HG02870 (cell line): Measurements from ENCODE around the gene ZNF385B.

ENCODE experiments used
- ATAC-seq: cut with Tn5 transposase; IDR thresholded peaks from one replicate; pipeline ENCODE4 v1.9.1; 2021; ENCODE audit warnings: mild to moderate bottlenecking, moderate library complexity; ENCODE audit not compliant: unreplicated experiment

ZNF385B gene

DNA sequence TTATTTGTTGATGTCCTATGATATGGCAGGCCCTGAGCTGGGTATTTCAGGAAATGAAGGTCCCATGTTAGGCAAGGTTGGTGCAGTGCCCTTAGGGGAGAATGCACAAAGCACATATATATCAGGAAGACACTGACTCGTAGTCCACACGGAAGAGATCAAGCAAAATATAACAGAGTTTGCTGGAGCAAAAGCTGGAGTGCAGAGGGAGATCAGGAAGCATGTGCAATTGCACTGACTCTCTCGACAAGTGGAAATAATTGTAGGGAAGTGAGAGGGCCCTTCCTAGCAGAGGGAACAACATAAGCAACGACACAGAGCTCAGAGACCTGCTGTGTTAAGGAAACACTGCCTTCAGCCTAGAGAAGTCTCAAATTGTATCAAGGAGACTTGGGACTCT is 4.2 kb downstream of the ZNF385B start:
- no peak for ATAC-seq

DNA sequence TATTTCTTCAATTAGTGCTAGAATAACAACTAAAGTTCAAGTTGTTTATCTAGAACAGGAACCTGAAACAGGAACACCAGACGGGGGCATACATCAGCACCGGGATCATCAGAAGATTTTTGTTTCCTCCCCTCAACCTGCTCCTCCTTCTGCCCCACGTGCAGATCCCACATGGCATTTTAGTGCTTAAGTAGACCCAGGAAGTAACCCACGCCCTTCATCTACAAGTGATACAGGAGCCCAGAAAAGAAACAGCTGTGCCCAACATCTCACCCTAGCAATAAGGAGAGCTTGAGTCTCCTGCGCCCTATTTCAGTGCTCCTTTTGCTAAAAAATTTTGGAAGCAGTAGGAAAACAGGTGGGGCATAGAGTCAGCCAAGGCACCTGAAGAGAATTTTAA is 5.2 kb downstream of the ZNF385B start:
- no peak for ATAC-seq

DNA sequence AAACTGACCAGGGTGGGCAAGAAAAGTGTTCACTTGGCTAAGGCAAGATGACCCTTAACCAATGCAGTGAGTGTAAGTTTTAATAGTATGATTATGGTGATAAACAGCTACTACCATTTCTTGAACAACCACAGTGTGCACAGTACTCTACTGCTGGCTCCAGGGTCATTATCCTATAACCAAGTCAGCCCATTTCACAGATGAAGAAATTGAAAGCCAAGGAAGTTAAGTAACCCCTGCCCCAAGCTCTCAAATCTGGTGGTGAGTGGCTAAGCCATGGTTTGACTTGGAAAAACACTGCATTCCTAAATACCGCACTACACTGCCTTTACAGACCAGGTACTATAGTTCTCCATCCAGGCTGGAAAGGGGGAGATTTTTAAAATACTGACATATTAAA is 5.7 kb downstream of the ZNF385B start:
- ATAC-seq, result no peak

DNA sequence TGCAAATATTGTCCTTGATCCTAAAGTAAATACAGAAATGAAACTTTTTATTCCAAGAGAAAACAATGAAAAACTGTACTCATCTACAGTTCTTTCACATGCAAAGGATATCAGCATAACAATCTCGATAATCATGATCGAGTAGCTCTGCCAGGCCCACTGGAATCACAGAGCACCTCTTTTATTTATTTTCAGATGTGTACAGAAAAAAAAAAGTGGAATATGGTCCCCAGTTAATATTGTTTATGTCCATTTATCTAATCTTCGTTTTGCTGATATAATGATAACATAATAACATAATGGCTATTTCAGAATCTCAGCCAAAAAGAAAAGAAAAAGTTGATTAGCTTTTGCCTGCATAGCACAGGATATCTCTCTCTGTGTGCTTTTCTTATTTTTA is 6.5 kb downstream of the ZNF385B start:
- no peak for ATAC-seq

DNA sequence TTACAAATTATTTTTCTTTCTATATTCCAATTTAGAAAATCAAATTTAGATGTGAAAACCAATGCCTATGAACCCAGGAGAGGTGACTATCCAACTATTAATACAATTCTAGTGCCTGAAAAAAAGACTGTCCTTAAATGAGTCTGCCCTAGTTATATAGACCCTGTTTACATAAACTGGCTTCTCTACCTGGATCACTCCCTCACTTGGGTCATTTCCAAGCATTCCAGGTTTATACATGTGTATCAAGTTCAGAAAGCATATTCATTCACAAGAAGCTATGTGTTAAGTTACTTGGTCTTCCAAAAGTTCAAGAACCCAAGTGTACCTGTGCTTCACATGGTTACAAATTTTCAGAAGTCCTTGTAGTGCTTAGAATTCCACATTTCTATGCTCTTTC is 8.3 kb downstream of the ZNF385B start:
- no peak for ATAC-seq

DNA sequence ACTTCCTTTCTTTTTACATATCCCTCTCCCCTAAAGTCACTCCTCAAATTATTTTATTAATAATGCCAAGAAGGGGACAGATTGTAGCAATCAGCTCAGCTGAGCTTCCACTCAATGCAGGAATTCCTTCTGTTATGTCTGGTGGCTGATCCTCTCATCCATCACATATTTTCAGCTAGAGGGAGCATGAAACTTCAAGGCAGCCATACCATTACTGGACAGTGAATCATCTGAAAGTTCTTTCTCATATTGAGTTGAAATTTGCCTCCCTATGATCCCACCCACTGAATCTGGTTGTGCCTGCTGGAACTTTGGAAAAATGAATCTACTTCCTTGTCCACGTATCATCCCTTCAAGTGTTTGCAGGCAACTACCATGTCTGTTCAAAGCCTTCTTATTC is 11.2 kb downstream of the ZNF385B start:
- no peak for ATAC-seq

DNA sequence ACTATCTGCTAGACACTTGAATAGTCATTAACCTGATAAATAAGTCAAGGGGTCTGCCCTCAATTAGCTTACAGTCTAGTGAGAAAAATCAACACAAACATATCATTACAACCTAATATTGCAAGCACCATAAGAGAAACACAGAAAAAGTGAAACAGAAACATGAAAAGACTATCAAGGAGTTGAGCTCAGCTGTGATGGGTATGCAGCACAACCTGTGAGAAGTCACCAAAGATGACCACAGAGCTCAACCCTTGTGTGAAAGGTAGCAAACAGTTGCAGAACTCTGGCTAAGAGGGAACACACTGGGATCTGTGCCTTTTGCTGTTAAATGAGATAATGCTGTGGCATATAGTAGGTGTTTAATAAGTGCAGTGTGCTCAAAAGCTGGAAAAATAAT is 11.7 kb downstream of the ZNF385B start:
- no peak for ATAC-seq

DNA sequence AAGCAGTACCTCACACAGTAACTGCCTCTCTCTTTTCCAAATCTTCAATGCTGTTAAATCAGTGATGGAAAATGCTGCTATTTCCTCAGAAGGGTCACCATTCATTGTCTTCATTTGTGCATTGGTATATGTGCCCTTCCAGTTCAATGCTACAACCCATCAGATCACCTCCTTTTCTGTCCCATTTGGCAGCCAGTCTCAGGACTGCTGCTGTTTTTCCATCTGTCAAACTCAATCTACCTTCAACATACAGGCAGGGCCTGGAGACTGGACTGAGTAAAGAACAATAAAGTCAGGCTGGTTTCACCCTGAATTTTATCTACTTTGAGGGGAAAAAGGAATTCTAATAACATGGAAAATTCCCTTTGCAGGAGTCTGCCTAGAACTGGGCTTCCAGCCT is 17.9 kb downstream of the ZNF385B start:
- ATAC-seq, result no peak

DNA sequence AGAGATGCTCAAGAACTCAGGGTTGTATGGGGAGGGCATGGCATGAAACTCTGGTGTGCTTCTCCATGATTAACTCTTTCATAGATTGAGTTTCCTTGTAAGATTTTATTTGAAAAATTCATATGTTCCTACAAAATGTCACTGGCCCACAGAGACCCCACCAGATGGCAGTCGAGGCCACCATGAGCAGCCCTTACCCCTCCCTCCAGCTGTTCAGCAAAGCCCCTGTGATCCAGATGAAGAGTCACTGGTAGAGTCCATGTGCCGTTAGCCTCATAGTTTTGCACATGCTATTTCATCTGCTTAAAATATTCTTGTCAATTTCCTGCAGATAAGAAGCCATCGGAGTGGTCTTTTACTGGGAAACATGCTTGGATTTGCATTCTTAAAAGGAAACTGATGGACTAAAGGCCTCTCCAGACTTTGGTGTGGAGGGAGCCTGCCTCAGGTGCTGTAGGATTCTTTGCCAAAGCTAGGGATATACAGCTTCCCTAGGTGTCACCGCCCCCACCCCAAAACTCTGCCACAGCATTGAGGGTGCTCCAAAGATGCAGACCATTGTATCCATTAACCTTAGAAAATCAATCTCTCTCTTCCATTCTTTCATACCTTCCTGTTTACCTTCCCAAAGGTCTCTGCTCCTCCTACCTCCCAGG is 18.8 kb downstream of the ZNF385B start:
- no peak for ATAC-seq

DNA sequence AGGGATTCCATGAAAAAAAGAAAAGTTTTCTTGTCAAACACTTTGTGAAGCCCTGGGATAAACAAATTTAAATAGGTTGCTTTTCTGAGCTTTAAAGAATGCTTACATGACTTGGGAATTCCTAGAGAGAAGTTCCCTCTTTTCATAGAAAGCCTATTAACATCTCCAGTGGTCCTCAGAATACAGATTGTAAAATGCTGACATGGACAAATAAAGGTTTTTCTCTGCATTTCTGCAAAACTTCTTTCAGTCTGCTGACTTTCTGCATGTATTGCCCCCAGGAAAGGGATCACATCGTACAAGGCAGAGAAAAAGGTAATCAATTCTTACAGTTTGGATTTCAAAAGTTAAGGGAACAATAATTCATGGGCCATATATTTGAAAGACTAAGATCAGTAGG is 20.6 kb downstream of the ZNF385B start:
- no peak for ATAC-seq

DNA sequence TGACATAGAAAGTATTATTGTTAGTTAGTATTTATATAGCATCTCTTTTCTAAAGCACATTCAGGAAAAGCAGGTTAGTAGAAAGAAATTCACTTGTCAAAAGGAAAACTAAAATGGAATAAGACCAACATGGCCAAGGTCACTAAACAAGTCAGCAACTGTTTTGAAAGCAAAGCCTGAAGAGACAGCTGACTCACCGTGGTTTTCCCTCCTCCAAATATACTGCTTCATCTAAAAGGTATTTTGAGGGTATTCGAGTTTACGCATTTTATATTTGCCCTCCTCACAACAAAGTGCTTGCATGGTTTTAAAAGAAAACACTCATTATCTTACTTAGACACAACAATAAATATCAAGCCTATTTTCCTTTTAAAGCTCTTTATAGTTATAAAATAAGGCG is 24.0 kb downstream of the ZNF385B start:
- ATAC-seq, result no peak

DNA sequence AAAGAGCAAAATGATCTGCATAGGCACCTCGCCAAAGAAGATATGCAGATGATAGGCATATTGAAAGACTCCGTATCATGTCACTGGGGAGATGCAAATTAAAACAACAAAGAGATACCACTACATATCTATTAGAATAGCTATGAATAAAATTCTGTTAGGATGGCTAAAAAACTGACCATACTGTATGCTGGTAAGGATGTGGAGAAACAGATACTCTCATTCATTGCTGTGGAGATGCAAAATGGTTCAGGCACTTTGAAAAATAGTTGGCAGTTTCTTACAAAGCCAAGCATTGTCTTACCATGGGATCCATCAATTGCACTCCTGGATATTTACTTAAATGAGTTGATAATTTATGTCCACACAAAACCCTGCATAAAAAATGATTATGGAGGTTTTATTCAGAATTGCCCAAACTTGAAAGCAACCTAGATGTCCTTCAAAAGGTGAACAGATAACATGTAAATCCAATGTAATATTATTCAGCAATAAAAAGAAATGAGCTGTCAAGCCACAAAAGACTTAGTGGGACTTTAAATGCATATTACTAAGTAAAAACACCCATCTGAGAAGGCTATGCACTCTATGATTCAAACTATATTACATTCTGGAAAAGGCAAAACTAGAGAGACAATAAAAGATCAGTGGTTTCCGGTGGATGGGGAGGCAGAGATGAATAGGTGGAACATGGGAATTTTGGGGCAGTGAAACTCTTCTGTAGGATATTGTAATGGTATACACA is 31.2 kb downstream of the ZNF385B start:
- ATAC-seq, result no peak

DNA sequence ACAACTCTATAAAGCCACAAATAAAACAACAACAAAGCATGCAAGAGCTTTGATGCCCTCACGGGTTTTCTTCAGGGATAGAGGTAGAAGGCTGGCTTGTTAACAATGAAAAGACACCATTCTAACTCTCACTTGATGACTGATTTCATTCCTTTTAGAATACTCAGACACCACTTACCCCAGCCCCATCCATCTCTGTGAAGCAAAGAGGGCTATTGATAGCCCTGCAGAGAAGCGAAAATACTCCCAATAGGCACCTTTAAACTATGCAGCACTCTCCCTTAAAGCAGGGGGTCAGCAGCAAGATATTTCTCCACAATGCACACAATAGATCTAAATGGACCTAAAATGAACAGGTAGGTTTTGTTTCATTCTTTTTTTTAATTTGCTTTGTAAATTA is 35.1 kb downstream of the ZNF385B start:
- ATAC-seq, result no peak

DNA sequence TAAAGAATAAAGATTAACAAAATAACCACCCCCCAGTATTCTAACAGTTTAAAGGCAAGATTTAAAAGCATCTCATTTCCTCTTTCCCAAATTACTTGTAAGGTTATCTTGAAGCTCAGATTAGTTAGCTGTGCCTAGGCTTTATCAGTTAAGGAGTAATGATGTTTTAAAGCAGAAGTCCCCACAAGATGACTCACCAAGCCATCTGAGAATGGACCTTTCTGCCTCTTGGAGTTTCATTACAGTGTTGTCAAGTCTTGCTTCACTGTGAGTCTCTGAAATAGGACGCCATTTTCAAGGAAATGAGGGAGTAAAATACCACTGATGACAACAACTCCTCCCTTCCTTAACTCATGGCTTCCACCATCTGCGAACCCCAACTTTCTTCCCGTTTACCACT is 35.9 kb downstream of the ZNF385B start:
- ATAC-seq, result no peak

DNA sequence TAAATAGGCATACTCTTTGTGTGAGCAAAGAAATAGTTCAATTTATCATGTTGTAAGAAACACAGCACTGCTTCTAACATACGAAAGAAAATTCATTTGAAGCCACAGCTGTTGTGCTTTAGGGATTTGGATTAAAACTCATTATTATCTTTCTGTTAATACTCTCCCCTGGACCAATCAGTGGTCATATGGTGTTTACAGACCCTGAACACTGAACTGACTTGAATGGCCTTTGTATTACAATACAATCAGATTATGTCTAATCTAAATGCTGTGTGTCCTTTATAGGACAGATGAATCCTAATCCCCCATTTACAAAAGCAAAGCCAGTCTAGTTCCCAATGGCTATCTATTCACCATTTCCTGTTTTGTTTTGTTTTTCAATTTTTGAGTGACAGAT is 36.5 kb downstream of the ZNF385B start:
- no peak for ATAC-seq

DNA sequence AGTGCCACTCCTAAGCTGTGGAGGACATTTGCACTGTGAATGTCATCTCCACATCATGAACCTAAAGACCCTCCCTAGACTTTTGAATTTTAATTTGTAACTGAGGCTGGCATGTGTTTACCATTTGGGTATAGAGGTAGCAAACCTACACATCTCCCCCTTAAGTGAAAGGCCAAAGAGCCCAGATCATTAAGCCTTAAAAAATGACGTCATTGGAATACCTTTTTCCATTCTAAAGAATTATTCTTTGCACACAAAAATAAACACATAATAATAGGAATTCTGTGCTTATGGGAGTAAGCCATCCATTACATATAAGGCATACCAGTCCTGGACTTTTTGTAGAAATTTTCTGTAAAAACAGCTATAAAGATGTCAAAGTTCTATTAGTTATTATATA is 38.9 kb downstream of the ZNF385B start:
- no peak for ATAC-seq

DNA sequence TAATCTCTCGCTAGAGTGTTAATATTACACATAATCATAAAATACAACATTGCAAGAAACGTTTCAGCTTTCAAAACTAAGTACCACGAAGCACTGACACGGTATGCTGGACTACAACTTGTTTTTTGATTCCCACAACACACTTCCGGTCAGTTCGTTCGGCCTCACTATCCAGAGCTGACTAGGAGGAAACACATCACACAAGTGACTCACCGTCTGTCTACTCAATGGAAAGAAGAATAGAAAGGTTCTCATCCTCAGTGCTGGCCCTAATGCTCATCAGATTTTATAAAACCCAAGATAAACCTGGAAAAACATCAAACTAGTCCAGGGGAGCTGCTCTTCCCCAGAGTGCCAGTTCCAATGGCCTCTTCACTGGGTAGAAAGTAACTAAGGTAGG is 42.9 kb downstream of the ZNF385B start:
- ATAC-seq, result no peak

DNA sequence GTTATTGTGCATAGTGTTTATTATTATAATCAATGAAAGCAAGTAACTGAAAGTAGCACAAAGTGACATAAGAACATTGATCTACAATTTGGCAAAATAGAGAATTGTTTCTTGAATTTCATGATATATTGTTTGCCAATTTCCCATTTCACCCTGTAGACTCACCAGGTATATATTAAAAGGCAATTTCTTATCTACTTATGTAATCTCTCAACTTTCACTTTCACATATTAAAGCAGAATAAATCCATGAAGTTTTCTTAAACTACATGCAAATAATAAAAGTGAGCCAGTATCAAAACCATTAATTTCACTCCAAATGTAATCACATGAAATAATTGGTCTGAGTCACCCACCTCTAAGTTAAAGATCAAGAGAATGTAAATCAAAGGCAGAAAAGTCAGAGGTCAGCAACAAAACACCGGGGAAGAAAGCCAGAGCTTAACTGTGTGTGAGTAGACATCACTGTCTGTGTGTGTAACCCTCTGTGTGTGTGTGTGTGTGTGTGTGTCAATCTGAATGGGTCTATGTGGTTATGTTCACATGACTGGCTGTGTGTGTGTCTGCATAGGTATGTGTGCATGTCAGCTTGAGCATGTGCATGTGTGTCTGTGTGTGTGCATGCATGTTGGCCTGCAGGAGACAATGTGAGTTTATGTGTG is 44.1 kb downstream of the ZNF385B start:
- ATAC-seq, result no peak

DNA sequence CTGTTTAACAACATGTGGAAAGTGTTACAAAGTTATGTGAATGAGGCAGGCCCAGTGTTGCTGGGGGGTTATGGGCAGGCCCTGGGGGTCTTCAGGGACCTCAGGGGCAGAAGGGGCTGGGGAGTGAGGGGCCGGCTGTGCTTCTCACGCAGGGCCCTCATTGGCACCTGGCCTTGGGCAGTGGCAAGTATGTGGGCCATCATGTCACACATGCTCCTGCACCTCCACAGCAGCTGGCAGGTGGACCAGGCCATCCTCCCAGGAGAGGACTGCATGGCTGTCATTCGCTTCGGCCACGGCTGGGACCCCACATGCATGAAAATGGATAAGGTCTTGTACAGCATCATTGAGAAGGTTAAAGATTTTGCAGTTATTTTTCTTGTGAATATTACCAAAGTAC is 47.4 kb downstream of the ZNF385B start:
- no peak for ATAC-seq

DNA sequence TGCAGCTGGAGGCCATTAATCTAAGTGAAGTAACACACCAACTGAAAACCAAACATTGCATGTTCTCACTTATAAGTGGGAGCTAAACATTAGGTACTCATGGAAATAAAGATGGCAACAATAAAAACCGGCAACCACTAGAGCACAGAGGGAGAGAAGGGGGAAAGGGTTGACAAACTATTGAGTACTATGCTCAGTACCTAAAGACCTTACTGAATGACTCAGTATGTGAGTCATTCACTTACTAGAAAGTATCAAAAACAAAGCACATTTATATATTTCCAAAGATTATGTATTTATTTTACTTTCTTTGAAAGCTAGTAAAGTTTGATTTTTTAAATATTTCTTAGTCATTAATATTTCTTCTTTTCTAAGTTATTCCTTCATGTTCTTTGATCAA is 48.9 kb downstream of the ZNF385B start:
- no peak for ATAC-seq

DNA sequence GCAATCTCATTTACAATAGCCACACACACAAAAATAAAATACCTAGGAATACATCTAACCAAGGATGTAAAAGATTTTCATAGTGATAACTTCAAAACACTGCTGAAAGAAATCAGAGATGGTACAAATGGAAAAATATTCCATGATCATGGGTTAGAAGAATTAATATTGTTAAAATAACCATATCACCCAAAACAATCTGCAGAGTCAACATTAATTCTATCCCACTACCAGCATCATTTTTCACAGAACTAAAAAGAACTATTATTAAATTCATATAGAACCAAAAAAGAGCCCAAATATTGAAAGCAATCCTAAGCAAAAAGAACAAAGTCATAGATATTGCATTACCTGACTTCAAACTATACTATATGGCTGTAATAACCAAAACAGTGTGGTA is 50.4 kb downstream of the ZNF385B start:
- no peak for ATAC-seq

DNA sequence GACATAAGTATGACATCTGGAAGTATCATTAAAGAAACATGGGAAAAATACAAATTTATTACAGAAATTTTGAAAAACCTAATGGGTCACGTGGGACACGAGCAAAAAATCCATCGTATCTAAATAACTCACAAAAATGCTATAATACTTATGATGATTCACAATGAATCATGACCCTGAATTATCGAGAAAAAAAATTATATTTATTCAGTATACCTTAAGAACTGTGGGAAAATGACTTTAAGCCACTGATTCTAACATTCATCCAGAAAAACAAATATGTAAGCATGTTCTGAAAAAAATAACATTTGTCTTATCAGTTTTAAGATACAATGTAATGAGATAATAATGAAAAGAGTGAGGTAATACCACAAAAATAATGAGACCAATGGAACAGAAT is 51.8 kb downstream of the ZNF385B start:
- no peak for ATAC-seq
